ENCODE results near the gene RFC4. TPM values are rescaled to one million over a fixed set of nuclear protein-coding genes. Genes with fewer than 3 reads are reported as not detected.
"Not testable (repeated sequence)": the region's sequence is repeated elsewhere in the genome, so short reads cannot be mapped to it uniquely, and the experiment has no call there.

Gene RFC4
- total and polyA plus RNA-seq, 4 experiments from 2014 or later = 18.4 to 24.6 (median 20.2) TPM

DNA sequence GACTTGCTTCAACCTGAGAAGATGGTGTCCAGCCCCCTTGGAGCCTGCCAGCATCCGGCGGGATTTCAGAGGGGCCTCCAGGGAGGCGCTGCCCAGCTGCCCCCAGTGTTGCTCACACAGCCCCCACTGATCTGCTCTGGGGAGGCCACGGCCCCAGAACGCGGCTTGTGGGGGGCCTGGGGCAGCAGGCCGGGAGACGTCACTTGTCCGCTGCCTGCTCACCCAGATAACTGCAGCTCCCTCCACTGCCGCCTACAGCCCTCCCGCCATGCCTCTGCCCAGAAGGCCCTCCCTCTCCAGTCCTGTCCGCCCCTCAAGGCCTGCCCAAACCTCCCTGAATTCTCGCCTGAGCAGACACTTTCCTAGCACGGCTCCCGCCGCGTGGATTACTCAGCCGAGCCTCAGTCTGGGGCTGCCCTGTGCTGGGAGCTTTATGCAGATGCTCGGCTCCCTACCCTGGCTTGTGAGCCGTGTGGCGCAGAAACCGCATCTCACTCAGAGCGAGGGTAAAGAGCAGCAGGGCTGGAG lies 19.1 kb upstream of the RFC4 start:
- Mint-ChIP-seq H3K27me3 (peaks cover 15 to 23% of the 10 kb centered on the region in 2 donors), H3K36me3 (no peaks in the 10 kb centered on the region), H3K4me1 (peaks cover 5 to 16% (median 12%) of the 10 kb centered on the region in 4 donors), H3K9me3 (peaks cover 0 to 3% (median 0%) of the 10 kb centered on the region in 8 donors), H3K27ac (peak overlapping the region in 2 of 7 donors; percentile 36 to 46), H3K4me3 (peak overlapping the region in 6 of 8 donors; percentile 25 to 93 (median 72))
- peaks cover 25% of the 10 kb centered on the region for H3K4me1 ChIP-seq (ENCODE audit: insufficient read depth, low read length)
- no peaks in the 10 kb centered on the region for H3K36me3 ChIP-seq (ENCODE audit: insufficient read depth, low read length)
- intact Hi-C loops (cut with micrococcal nuclease) = loop anchor here (5.0 kb wide), 2 partner anchors 312 to 568 kb away; partner anchors contain the start of gene RPL39L
- H3K27me3 ChIP-seq (ENCODE audit: insufficient read depth, low read length) = peaks cover 11% of the 10 kb centered on the region
- H3K9me3 ChIP-seq (ENCODE audit: control insufficient read depth in 1 of 2, low read length in 2 of 2) = no peaks in the 10 kb centered on the region
- DNase-seq = no peak
- CTCF ChIA-PET (ENCODE audit: partially characterized antibody) = interaction anchor here (1.2 to 9.8 kb wide), 3 partner anchors 40 to 882 kb away, joined by 3 to 278 read pairs (median 5); partner anchors contain the start of gene AHSG
- no peak overlapping the region for H3K4me3 ChIP-seq (ENCODE audit: low read length in 2 of 2)
- no peak overlapping the region for H3K27ac ChIP-seq (ENCODE audit: low read depth, low read length)
- POLR2A ChIA-PET (ENCODE audit: partially characterized antibody) = interaction anchor here (1.2 to 5.0 kb wide), 3 partner anchors 19 to 209 kb away, joined by 3 to 71 read pairs (median 16); partner anchors contain the start of genes EIF4A2 and RFC4

DNA sequence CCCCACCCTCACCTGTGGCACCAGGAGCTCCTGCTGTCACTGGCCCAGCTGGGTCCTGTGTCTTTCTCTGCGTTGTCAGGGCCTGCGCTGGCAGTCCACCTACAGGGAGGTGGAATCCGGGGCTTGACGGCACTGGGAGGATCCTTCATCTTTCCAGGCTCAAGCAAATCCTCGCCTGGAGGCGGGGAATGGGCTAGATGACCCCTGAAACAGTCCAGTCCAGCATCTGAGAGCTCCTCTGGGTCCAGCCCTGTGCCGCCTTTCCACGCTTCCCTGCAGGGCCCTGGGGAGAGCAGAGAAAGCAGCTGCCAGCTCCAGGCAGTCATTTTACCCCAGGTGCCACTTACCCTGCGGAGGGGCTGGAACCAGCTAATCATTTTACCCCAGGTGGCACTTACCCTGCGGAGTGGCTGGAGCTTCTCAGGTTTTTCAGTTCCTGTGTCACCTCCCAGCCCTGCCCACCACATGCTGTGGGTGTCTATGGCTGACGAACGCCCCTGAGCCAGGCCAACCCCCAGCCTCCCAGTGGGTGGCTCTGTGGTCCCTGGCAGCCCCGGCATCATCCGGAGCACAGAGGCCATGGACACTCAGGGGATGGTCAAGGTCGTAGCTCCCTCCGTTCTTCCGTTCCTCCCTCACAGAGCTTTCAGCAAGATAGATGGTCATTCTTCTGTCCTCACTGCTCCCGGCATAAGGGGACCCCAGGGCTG lies 18.3 kb upstream of the RFC4 start:
- H3K9me3 Mint-ChIP-seq = peaks cover 0 to 3% (median 0%) of the 10 kb centered on the region in 8 donors
- H3K4me1 Mint-ChIP-seq = peaks cover 5 to 16% (median 13%) of the 10 kb centered on the region in 4 donors
- Histone ChIP-seq H3K9me3 (ENCODE audit: control insufficient read depth in 1 of 2, low read length in 2 of 2) (no peaks in the 10 kb centered on the region), H3K36me3 (ENCODE audit: insufficient read depth, low read length) (no peaks in the 10 kb centered on the region), H3K27me3 (ENCODE audit: insufficient read depth, low read length) (peaks cover 11% of the 10 kb centered on the region), H3K4me3 (ENCODE audit: low read length in 2 of 2) (no peak overlapping the region), H3K27ac (ENCODE audit: low read depth, low read length) (no peak overlapping the region), H3K4me1 (ENCODE audit: insufficient read depth, low read length) (peaks cover 25% of the 10 kb centered on the region)
- ChIA-PET POLR2A (ENCODE audit: partially characterized antibody) (interaction anchor here (1.2 to 5.0 kb wide), 2 partner anchors 41 to 208 kb away, joined by 3 to 71 read pairs; partner anchors contain the start of gene EIF4A2), CTCF (ENCODE audit: partially characterized antibody) (interaction anchor here (1.2 to 9.8 kb wide), 3 partner anchors 39 to 881 kb away, joined by 3 to 278 read pairs (median 5); partner anchors contain the start of gene AHSG)
- no peaks in the 10 kb centered on the region for H3K36me3 Mint-ChIP-seq
- peaks cover 9 to 16% of the 10 kb centered on the region in 2 donors for H3K27me3 Mint-ChIP-seq
- no peak for DNase-seq
- no peak overlapping the region for H3K27ac Mint-ChIP-seq
- peak overlapping the region in 1 of 8 donors; percentile 35 for H3K4me3 Mint-ChIP-seq
- intact Hi-C loops (cut with micrococcal nuclease) = loop anchor here (5.0 kb wide), 2 partner anchors 313 to 567 kb away; partner anchors contain the start of gene RPL39L

- Mint-ChIP-seq H3K4me3 (no peak overlapping the region), H3K27ac (no peak overlapping the region), H3K9me3 (peaks cover 0 to 3% (median 0%) of the 10 kb centered on the region in 8 donors), H3K27me3 (peaks cover 4 to 10% of the 10 kb centered on the region in 2 donors), H3K4me1 (peaks cover 5 to 16% (median 13%) of the 10 kb centered on the region in 4 donors), H3K36me3 (no peaks in the 10 kb centered on the region)
- Histone ChIP-seq H3K27me3 (ENCODE audit: insufficient read depth, low read length) (peaks cover 6% of the 10 kb centered on the region), H3K27ac (ENCODE audit: low read depth, low read length) (no peak overlapping the region), H3K4me1 (ENCODE audit: insufficient read depth, low read length) (peaks cover 23% of the 10 kb centered on the region), H3K9me3 (ENCODE audit: control insufficient read depth in 1 of 2, low read length in 2 of 2) (no peaks in the 10 kb centered on the region), H3K36me3 (ENCODE audit: insufficient read depth, low read length) (no peaks in the 10 kb centered on the region), H3K4me3 (ENCODE audit: low read length in 2 of 2) (no peak overlapping the region)
- intact Hi-C loops (cut with micrococcal nuclease) = no loop called here
- no peak for DNase-seq
- POLR2A ChIA-PET (ENCODE audit: partially characterized antibody) = no interaction called here
- CTCF ChIA-PET (ENCODE audit: partially characterized antibody) = interaction anchor here (0.7 to 9.8 kb wide), 4 partner anchors 42 to 283 kb away, joined by 3 to 278 read pairs (median 4); partner anchors contain the start of gene AHSG
Observed at GRCh38 chr3:186823386-186823785, 17.1 kb upstream of the RFC4 start.

- DNase-seq; H3K36me3 ChIP-seq (ENCODE audit: insufficient read depth, low read length); H3K9me3 ChIP-seq (ENCODE audit: control insufficient read depth in 1 of 2, low read length in 2 of 2); H3K4me3 Mint-ChIP-seq; H3K27ac ChIP-seq (ENCODE audit: low read depth, low read length); H3K36me3 Mint-ChIP-seq; H3K4me3 ChIP-seq (ENCODE audit: low read length in 2 of 2); H3K27ac Mint-ChIP-seq; H3K27me3 Mint-ChIP-seq; H3K27me3 ChIP-seq (ENCODE audit: insufficient read depth, low read length); intact Hi-C loops (cut with micrococcal nuclease); H3K9me3 Mint-ChIP-seq: not testable (repeated sequence)
- ChIA-PET CTCF (ENCODE audit: partially characterized antibody) (interaction anchor here (0.8 to 9.8 kb wide), 15 partner anchors 10 to 849 kb away, joined by 3 to 278 read pairs (median 4); partner anchors contain the start of genes AHSG, EIF4A2 and RPL39L), POLR2A (ENCODE audit: partially characterized antibody) (interaction anchor here (1.4 to 2.1 kb wide), 2 partner anchors 39 to 252 kb away, joined by 5 to 12 read pairs; partner anchors contain the start of genes DNAJB11 and EIF4A2)
- peaks cover 14% of the 10 kb centered on the region for H3K4me1 ChIP-seq (ENCODE audit: insufficient read depth, low read length)
- H3K4me1 Mint-ChIP-seq = peaks cover 5 to 16% (median 11%) of the 10 kb centered on the region in 4 donors
Observed at GRCh38 chr3:186822388-186822759, 16.1 kb upstream of the RFC4 start.

GRCh38 chr3:186821429-186822387 lies 15.4 kb upstream of the RFC4 start:
- Histone ChIP-seq H3K27me3 (ENCODE audit: insufficient read depth, low read length) (no peaks in the 10 kb centered on the region), H3K4me1 (ENCODE audit: insufficient read depth, low read length) (peaks cover 13% of the 10 kb centered on the region), H3K36me3 (ENCODE audit: insufficient read depth, low read length) (no peaks in the 10 kb centered on the region), H3K27ac (ENCODE audit: low read depth, low read length) (no peak overlapping the region), H3K4me3 (ENCODE audit: low read length in 2 of 2) (no peak overlapping the region), H3K9me3 (ENCODE audit: control insufficient read depth in 1 of 2, low read length in 2 of 2) (no peaks in the 10 kb centered on the region)
- H3K27me3 Mint-ChIP-seq = peaks cover 3 to 8% of the 10 kb centered on the region in 2 donors
- no peaks in the 10 kb centered on the region for H3K36me3 Mint-ChIP-seq
- peak in 4 of 5 donors; percentile 42 to 56 (median 46) for DNase-seq
- no peak overlapping the region for H3K4me3 Mint-ChIP-seq
- intact Hi-C loops (cut with micrococcal nuclease) = loop anchor here (1.0 kb wide), 1 partner anchor 206 kb away; no protein-coding TSS in a partner anchor
- H3K27ac Mint-ChIP-seq = peak overlapping the region in 1 of 7 donors; percentile 4
- ChIA-PET POLR2A (ENCODE audit: partially characterized antibody) (interaction anchor here (0.6 to 2.1 kb wide), 5 partner anchors 36 to 252 kb away, joined by 3 to 12 read pairs (median 5); partner anchors contain the start of genes DNAJB11 and EIF4A2), CTCF (ENCODE audit: partially characterized antibody) (interaction anchor here (0.7 to 9.8 kb wide), 25 partner anchors 9 to 849 kb away, joined by 3 to 278 read pairs (median 4); partner anchors contain the start of genes AHSG, DNAJB11, EIF4A2 and RPL39L)
- H3K4me1 Mint-ChIP-seq = peaks cover 5 to 15% (median 11%) of the 10 kb centered on the region in 4 donors
- H3K9me3 Mint-ChIP-seq = no peaks in the 10 kb centered on the region

DNA sequence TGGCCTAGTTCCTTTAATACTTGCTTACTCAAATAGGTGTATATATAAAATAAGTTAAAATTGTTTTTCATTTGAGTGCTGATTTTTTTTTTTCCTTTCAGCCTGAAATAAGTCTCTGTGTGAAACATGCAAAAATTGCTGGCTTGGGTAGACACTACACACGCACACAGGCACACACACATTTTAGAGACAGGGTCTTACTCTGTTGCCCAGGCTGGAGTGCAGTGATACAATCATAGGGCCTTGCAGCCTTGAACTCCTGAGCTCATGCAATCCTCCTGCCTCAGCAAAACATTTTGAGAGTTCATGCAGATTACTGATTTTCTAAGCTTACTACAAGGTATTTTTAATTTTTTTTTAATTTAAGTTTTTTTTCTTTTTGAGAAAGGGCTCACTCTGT lies 12.7 kb upstream of the RFC4 start:
- H3K9me3 Mint-ChIP-seq = no peaks in the 10 kb centered on the region

More for the DNA sequence above, 12.7 kb upstream of the RFC4 start:
- H3K9me3 ChIP-seq (ENCODE audit: control insufficient read depth in 1 of 2, low read length in 2 of 2) = no peaks in the 10 kb centered on the region
- ChIA-PET POLR2A (ENCODE audit: partially characterized antibody) (interaction anchor here (1.0 to 2.3 kb wide), 2 partner anchors 35 to 202 kb away, joined by 3 to 10 read pairs; partner anchors contain the start of gene EIF4A2), CTCF (ENCODE audit: partially characterized antibody) (interaction anchor here (1.1 to 9.8 kb wide), 4 partner anchors 38 to 836 kb away, joined by 3 to 278 read pairs (median 9); partner anchors contain the start of gene AHSG)
- no peaks in the 10 kb centered on the region for H3K36me3 ChIP-seq (ENCODE audit: insufficient read depth, low read length)
- intact Hi-C loops (cut with micrococcal nuclease) = no loop called here
- no peaks in the 10 kb centered on the region for H3K4me1 ChIP-seq (ENCODE audit: insufficient read depth, low read length)
- no peak overlapping the region for H3K4me3 ChIP-seq (ENCODE audit: low read length in 2 of 2)
- H3K36me3 Mint-ChIP-seq = no peaks in the 10 kb centered on the region
- peaks cover 0 to 2% (median 0%) of the 10 kb centered on the region in 4 donors for H3K4me1 Mint-ChIP-seq
- no peak overlapping the region for H3K4me3 Mint-ChIP-seq
- no peak overlapping the region for H3K27ac ChIP-seq (ENCODE audit: low read depth, low read length)
- no peak for DNase-seq
- peaks cover 0 to 1% of the 10 kb centered on the region in 2 donors for H3K27me3 Mint-ChIP-seq
- no peak overlapping the region for H3K27ac Mint-ChIP-seq
- H3K27me3 ChIP-seq (ENCODE audit: insufficient read depth, low read length) = no peaks in the 10 kb centered on the region
